Omental fat pad (tissue), 4 donors: Measurements from ENCODE around the gene OPCML. TPM values are rescaled to one million over a fixed set of nuclear protein-coding genes. Genes with fewer than 3 reads are reported as not detected.

Experiments
- ATAC-seq: fragments of 150-250 bp; one replicate; pipeline ENCODE4 v1.9.1; 2016; ENCODE audit warnings: mild to moderate bottlenecking, moderate library complexity; ENCODE audit not compliant: low FRiP score
- DNase-seq: peaks from one replicate; pipeline ENCODE4 v3.0.0-alpha.2; 2019; ENCODE audit warnings: low spot score
- CTCF ChIP-seq, 3 donors: fragments of 450-650 bp; IDR thresholded peaks; one replicate each; pipeline ENCODE4 v1.5.1; 2016 to 2017; ENCODE audit warnings: antibody characterized with exemption in 3 of 3, mild to moderate bottlenecking in 3 of 3, moderate library complexity in 2 of 3
- total RNA-seq, 4 donors: library from RNA; depleted of rRNA; stranded (reverse); fragments of >200 nt; gene quantifications; one replicate each; pipeline ENCODE4 v1.1.0, GENCODE V29; 2016

OPCML gene
- total RNA-seq, 4 donors from 2014 or later = 0.32 TPM; not detected in 3

GRCh38 chr11:133134314-133135173 is 397.8 kb downstream of the OPCML start:
- peak in 2 of 3 donors; percentile 20 to 24 for TF ChIP-seq CTCF (IDR thresholded peaks at IDR 0.05)
- DNase-seq (peak; percentile 29), ATAC-seq (no peak)

- no peak for DNase-seq
- TF ChIP-seq CTCF (IDR thresholded peaks at IDR 0.05) = no peak
- ATAC-seq = no peak
Observed at GRCh38 chr11:133133606-133134005, 398.7 kb downstream of the OPCML start.

DNA sequence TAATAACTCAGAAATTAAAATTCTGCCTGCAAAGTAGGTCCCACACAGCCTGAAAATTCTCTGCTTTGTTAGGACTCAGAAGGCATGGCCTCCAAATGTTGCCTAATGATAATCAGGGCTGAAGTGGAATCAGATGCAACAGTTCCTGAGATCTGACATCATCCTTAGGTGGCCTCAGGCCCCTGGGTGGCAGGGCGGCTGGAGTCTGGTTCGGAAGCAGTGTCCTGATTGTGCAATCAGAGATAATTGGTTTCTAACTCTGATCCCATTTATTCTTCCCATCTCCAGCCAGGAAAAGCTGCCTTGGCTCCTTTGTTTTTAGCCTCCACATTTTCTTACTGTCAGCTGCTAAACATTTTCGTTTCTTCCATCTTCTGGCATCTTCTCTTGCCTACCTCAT is 399.3 kb downstream of the OPCML start:
- DNase-seq (no peak), ATAC-seq (no peak)
- TF ChIP-seq CTCF (IDR thresholded peaks at IDR 0.05) = no peak

DNA sequence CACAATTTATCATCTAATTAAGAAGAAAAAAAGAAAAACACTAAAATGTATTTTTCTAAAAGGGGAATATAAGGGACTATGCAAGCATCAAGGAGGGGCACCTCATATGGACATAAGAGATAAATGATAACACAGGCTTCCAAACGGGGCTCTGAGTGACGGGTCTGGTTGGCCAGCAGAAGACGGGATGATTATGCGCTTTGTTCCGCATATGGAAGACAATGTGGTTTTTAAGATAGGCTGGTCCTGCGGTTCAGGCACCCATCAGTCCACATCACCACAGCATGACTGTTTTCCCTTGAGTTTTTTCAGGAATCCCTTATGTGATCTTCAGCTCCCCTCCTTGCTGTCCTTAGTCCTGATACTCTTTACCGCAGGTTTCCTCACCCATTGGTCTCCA is 404.6 kb downstream of the OPCML start:
- ATAC-seq (no peak), DNase-seq (no peak)
- TF ChIP-seq CTCF (IDR thresholded peaks at IDR 0.05) = no peak

DNA sequence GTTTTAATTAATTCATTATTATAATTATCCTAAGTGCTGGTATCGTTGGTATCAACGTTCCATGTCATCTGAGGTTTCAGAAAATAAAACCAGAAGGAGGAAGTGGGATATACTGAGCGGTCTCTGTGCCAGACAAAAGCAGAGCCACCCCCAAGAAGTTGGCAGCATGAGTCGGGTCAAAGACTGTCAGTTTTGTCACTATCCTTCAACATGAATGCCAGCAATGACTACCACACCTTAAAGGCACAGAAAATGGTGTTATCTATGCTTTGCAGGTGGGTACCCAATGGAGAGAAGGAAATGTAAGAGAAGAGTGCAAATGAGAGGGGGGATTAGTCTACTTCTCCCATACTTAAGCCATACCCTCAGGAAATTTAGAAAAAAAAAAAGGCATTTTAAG is 408.5 kb downstream of the OPCML start:
- DNase-seq (no peak), ATAC-seq (no peak)
- TF ChIP-seq CTCF (IDR thresholded peaks at IDR 0.05) = no peak

DNA sequence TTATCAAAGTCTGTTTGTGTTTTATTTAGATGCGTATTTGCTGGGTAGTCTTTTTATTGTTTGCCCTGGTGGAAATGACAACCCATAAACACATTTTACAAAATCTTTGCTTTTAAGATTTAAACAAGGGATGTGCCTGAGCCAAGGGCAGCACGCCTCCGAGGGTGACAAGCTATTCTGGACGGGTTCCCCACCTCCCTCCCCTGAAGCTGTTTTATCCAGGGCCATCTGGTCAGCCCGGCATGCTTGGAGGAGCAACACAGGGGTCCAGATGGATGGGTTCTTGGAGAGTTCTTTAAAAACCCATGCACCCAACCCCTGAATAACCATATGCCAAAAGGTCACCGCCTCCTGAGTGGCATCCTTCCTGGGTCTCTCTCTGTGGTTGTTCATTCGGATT is 408.9 kb downstream of the OPCML start:
- TF ChIP-seq CTCF (IDR thresholded peaks at IDR 0.05) = no peak
- ATAC-seq (no peak), DNase-seq (no peak)

GRCh38 chr11:133122256-133122655 is 410.0 kb downstream of the OPCML start:
- no peak for ATAC-seq

More at GRCh38 chr11:133122256-133122655, 410.0 kb downstream of the OPCML start:
- DNase-seq = no peak
- no peak for TF ChIP-seq CTCF (IDR thresholded peaks at IDR 0.05)
